ENCODE measurements around the gene MCC.

GRCh38 chr5:113161806-113162205 is 326.4 kb downstream of the MCC start:
- TF ChIP-seq CTCF (IDR thresholded peaks at IDR 0.05) = no peak
- TF ChIP-seq POLR2A (IDR thresholded peaks at IDR 0.05) = no peak
